NCI-H748 treated with DMSO at 0.1 percent for 48 hours (cell line): ENCODE data around the gene FAM210B.
A peak's percentile ranks its signal among the peaks of the same experiment; 100 is the strongest.
"Not testable (repeated sequence)": the region's sequence is repeated elsewhere in the genome, so short reads cannot be mapped to it uniquely, and the experiment has no call there.

ENCODE experiments used
- DNase-seq: peaks from one replicate; lab custom pipeline; 2025; lab: John Stamatoyannopoulos, UW

The FAM210B gene

GRCh38 chr20:56358600-56359211 lies at the start of gene FAM210B:
FAM210B (plus strand) TSS chr20:56358974; CDS start chr20:56359006, 32 bp downstream.
- peak; percentile 57 for DNase-seq

GRCh38 chr20:56316051-56316450 lies 42.7 kb upstream of the FAM210B start:
- DNase-seq: no peak

- no peak for DNase-seq
These were observed 42.3 kb upstream of the FAM210B start for GRCh38 chr20:56316483-56316882.

- no peak for DNase-seq
These were observed 36.1 kb upstream of the FAM210B start for GRCh38 chr20:56322681-56323080.

GRCh38 chr20:56323206-56323605 lies 35.6 kb upstream of the FAM210B start:
- DNase-seq: no peak

GRCh38 chr20:56323656-56324055 lies 35.1 kb upstream of the FAM210B start:
- no peak for DNase-seq

- no peak for DNase-seq
These were observed 34.0 kb upstream of the FAM210B start for GRCh38 chr20:56324806-56325205.

GRCh38 chr20:56328861-56329260 lies 29.9 kb upstream of the FAM210B start:
- no peak for DNase-seq

- not testable (repeated sequence) for DNase-seq
These were observed 22.1 kb upstream of the FAM210B start for GRCh38 chr20:56336709-56337108.

GRCh38 chr20:56342783-56343182 lies 16.0 kb upstream of the FAM210B start:
- DNase-seq: no peak

- DNase-seq: no peak
These were observed 14.9 kb upstream of the FAM210B start for GRCh38 chr20:56343861-56344381.

- DNase-seq: no peak
These were observed 12.9 kb upstream of the FAM210B start for GRCh38 chr20:56345911-56346310.

- DNase-seq: no peak
These were observed 11.0 kb upstream of the FAM210B start for GRCh38 chr20:56347628-56348304.

GRCh38 chr20:56348305-56348693 lies 10.5 kb upstream of the FAM210B start:
- DNase-seq: no peak

- no peak for DNase-seq
These were observed 10.0 kb upstream of the FAM210B start for GRCh38 chr20:56348746-56349145.

GRCh38 chr20:56350842-56351241 lies 7.9 kb upstream of the FAM210B start:
- no peak for DNase-seq

GRCh38 chr20:56352345-56353055 lies 6.3 kb upstream of the FAM210B start:
- no peak for DNase-seq

- no peak for DNase-seq
These were observed 5.4 kb upstream of the FAM210B start for GRCh38 chr20:56353356-56353755.

GRCh38 chr20:56358070-56358469 lies 704 bp upstream of the FAM210B start:
- DNase-seq: no peak

GRCh38 chr20:56359212-56360132 lies 698 bp downstream of the FAM210B start:
- DNase-seq: no peak

GRCh38 chr20:56360133-56360907 lies 1.5 kb downstream of the FAM210B start:
- DNase-seq: no peak
